HG03280 (cell line): ENCODE data around the gene PM20D1.

Experiments used
- ATAC-seq: cut with Tn5 transposase; IDR thresholded peaks from one replicate; pipeline ENCODE4 v1.9.1; 2021; ENCODE audit warnings: mild to moderate bottlenecking, moderate library complexity; ENCODE audit not compliant: unreplicated experiment

PM20D1 gene

DNA sequence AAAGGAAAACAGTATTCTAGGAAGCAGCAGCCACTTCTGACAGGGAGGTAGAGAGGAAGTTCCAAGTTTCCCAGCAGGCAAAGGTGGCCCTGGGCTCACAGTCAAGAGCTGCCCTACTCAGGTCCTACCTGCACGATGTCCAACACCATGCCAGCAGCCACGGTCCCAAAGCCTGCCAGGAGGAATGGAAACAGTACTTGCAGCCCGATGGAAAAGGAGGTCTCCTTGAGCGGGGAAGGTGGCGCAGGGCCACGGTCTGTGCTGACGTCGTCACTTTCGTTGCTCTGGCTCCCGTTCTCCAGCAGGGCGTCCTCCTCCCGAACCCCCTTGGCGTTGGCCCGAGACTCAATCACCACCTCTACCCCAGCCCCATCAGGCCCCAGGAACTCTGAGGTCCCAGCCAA, 40.0 kb downstream of the PM20D1 start:
- no peak for ATAC-seq

DNA sequence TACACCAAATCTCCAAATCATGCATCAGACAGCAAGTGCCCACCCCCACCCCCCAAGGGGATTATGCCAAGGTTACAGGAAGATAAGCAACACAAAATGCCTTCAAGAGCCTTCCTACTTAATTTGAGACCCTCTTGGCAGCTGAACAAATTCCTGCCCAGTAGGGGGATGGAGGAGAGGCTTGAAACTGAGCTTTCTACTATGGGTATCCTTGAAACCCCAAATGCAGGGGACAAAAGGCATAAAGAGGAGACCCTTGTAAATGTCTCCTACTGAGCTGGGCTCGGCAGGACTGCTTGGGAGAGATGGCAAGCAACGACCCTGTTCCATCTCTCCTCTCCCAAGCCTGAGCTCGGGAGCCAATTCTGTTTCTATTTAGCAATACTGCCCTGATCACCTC, 40.5 kb downstream of the PM20D1 start:
- ATAC-seq, result no peak

DNA sequence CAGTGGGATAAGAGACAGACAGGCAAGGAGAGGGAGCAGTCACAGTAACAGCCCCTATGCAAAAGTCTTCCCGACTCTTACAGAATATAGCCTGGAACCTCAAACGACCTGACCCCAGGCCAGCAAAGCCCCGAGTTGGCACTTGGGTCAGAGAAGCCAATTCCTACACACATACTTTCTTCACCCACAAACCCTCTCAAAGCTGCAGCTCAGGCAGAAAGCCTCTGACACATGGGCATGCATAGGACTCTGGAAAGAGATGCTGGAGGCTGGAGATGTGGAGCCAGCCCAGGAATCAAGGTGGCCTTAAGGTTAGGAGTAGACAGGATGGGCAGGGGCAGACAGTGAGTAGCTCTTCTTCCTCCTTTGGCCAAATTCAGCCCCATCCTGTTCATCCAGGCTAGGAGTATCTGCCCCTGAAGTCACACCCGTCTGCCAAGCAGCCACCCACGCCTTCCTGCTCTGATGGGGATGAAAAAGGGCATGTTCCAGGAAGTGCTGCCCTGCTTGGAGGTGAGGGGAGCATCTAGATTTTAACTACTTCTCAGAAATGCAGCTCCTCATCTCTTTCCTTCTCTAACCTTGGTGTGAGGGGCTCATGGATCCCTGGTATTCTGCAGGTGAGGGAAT, 44.7 kb downstream of the PM20D1 start:
- no peak for ATAC-seq

DNA sequence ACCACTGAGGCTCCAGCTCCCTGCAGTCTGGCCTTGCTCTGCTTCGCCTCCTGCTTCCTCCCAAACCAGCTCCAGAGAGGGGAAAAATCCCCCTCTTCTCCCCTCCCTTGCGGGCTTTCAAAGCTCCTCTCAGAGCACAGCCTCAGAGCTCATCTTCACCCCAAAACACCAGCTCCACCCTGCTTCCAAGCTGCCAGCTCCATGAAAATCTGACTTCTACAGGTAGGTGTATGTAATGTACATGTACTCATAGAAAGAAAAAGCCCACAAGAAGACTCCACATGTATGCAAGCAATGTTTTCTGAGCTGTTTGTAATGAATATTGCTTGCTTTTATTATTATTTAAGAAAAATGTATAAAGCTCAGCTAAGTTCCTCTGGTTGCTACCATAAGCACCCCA, 45.3 kb downstream of the PM20D1 start:
- no peak for ATAC-seq

DNA sequence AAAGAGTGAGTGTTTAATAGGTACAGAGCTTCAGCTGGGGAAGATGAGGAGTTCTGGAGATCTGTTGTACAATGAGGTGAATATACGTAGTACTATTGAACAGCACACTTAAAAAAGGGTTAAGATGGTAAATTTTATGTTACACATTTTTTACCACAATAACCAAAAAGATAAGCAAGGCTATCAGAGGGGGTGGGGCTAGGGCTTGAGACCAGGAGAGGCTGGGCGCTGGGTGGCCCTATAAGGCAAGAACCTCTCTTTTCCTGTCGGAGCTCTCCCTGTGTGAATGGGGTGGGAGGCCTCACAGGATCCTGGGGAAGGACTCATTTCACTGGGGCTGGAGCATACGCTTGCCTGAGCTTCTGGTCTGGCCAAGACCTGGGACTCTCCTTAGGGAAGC, 45.9 kb downstream of the PM20D1 start:
- no peak for ATAC-seq

DNA sequence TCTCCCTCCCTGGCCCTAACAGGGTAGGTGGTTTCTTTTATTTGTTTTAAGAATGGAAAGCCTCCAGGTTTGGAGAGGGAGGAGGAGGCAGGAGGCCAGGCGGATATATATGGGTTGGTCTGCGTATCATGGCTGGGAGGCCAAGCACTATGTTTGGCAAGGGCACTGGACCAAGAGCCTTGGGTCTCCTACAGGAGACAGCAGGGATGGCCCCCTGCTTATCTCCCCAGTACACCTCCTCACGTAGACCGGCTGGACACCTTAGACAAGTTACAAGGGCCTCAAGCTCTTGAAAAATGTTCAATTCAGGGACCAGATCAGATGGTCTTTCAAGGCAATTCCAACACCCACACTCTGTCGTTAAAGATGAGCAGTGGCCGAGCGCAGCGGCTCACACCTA, 47.9 kb downstream of the PM20D1 start:
- no peak for ATAC-seq

DNA sequence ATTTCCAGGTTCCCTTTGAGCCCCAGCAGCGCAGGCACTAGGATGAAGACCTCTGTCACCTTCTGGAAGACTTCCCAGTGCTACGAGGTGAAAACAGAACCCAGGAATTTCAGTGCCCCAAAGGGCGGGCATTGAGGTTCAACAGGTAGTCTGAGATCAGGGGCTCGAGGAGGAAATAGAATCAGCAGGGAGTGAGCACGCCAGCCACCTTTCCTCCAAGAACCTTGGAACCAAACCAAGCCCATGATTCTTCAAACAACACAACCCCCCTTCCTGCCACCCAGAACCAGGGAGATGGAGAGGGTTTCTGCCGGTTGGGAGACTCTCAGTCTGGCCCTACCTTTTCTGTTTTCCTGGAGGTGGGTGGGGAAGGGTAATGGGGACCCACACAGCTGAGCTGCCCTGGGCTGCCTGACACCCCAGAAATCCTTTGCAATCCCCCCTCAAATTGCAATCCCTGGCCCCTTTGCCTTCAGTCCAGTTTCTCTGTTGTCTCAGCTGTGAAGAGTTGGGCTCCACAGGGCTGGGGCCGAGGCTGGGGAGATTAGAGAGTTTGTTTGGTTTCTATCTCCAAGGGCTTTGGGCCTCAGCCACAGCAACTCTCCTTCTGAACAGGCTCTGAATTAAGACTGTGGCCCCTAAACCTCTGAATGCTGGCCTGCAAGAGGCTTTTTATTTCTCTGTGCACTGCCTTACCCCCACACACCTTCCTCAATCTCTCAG, 48.8 kb downstream of the PM20D1 start:
- no peak for ATAC-seq

DNA sequence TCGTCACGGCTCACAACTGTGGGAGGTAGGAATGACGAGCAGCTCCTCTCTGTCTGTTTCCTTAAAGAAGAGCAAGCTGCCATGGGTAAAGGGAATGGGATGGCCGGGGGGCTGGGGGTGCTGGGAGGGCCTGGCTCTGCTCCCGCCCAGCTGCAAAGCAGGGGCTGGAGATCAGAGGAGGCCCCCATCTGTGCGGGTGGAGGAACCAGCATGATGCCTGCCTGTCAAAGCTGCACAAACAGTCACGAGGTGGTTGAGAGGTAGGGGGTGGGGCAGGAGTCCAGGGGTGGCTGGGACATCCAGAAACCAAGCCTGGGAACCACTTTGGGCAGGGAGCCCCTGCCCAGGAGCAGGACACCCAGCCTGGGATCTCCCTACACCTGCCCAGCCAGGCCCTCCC, 49.5 kb downstream of the PM20D1 start:
- no peak for ATAC-seq

DNA sequence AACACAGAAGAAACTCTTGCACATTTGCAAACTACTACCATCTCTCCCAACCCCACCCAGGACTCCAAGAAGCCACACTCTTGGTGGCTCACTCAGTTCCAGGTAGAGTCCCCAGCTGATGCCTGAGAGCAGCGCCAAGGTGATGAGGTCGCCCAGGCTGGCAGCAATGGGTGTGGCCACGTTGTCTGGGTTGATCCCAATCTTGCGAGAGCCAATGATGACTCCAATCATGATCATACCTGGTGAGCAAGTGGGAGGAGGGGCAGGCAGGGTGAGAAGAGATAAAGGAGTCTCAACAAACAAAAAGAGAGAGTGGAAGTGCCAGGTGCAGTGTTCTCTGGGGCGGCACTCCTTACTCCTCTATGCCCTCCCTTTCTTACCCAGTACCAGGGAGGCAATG, 51.4 kb downstream of the PM20D1 start:
- no peak for ATAC-seq

DNA sequence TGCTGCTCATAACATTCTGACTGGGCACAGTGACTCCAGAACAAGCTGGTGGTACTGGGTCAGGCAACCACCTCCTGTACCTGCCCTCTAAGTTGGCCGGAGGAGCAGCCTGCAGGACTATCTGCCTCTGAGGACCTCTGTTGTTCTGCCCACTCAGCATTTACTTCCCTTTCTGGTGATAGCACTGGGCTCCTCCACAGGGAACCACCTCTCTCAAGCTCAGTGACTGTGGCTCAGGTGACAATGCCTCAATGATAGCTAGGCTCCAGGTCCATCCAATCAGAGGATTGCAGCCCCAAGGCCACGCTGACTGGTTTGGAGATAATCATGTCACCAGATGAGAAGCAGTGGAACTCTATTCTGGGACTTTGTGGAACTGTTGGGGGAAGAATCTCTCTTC, 52.8 kb downstream of the PM20D1 start:
- no peak for ATAC-seq

DNA sequence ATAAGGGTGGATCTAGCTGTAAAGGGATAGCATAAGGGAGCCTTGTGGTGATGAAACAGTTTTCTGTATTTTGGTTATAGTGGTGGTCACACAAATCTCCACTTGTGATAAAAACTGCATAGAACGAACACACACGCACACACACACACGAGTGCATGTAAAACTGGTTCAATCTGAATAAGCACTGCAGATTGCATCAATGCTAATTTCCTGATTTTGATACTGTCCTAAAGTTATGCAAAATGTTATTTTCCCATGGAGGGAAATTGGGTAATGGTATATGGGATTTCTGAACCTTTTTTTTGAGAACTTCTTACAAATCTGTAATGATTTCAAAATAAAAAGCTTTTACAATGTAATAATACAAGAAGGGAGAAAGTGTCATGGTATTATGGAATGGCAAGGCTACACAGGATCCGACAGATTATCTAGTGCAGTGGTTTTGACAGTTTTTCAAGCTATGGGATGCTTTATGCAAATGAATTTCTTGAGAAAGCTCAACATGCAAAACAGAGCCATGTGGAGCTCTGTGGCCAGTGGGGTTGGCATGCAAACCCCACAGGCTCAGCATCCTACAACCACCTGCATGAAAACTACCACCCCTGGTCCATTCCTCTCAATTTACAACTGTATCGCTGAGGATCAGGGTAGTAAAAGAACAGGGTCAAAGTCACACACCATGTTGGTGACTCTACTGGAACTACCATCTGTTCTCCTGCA, 55.8 kb downstream of the PM20D1 start:
- no peak for ATAC-seq

DNA sequence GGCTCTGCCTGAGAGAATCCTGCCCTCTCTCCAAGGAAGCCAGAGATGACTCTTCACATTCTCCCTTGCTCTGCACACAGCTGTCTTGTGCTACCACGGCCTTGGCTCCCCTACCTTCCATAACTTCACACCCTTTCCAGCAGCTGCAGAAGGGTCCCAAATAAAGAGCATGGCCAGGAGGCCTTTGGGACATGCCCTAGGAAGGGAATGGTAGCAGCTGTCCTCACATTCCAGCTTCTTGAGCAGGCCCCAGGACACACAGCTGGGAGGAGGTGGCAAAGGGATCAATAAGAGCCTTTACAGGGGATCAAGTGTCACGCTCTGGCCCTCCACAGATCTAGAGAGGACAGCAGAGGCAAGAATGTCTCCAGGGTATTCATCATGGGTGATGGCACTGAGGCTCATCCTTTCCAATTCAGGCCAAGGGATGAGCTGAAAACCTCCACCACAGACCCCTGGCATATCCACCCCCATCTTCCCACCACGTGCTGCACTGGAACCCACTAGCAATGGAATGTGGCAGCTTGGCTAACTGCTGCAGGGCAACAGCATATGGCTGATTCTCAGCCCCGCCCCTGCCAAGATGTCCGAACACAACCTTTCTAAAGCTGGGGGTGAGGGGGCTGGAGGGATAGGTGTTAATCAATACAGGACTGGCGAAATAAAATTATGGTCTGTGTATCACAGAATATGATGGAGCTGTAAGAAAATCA, 56.8 kb downstream of the PM20D1 start:
- ATAC-seq, result no peak

DNA sequence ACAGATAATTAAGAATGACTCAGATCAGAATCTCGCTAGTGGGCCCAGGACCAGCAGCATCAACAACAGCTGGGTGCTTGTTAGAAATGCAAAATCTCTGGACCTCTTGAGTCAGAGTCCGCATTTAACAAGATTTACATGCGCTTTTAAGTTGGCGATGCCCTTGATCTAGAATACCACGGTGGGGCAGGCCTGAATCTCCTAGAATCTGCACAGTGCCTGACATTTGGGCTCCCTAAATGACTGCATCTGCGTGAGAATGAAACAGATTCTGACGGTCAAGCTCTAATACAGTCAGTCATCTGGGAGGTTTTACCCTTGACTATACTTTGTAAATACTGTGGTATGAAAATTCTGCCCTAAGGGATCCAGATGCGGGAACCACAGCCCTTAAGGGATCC, 57.5 kb downstream of the PM20D1 start:
- no peak for ATAC-seq

DNA sequence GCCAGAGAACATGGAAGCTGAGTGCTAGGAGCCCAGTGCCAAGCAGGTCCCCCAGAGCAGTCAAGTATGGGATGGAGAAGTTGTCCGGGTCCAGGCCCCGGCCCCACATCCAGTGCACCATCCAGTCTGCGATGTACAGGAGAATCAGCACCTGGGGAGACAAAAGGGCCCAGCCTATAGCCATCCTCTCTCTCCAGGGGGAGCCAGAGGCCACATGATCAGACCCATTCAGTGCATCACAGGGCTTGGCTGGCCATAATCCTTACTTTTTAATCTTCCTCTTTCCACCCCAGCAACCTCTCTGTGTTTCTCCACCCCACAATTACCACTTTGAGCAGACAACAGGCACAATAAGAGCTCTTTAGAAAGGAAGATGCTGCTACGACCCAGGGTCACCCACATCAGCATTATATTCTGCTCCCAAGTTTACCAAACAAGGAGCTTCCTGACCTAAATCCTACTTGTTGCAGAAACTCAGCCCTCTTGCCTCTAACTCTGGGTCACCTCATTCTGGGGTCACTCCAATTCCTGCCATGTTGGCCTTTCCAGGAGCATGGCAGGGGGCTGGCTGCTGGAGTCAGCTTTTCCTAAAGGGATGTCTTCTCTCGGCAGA, 58.3 kb downstream of the PM20D1 start:
- no peak for ATAC-seq

DNA sequence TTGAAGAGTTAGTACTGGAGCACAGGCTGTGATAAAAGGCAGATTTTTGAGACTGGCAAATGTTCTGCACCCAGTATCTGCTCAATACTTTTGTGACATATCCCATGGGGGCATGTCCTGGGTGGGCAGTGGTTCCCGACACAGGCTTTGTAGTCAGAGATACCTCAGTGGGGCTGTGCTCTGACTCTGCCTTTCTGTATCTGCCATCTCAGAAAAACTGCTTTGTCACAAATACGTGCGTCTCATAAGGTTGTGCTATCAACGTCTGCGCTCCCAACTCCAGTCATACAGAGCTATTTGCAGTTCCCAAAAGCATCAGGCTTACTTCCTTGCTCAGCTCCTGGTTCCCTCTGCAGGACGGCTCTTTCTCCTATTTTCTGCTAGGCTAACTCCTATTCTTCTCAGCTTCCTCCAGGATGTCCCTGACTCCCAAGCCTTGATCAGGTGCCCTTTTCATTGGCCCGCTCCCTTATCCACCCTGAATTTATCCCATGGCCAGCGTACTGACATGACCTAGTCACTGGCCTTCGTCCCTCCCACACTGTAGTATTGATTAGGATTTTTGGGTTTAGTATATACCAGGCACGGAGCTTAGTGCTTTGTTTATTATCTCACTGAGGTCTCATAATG, 62.5 kb downstream of the PM20D1 start:
- no peak for ATAC-seq

DNA sequence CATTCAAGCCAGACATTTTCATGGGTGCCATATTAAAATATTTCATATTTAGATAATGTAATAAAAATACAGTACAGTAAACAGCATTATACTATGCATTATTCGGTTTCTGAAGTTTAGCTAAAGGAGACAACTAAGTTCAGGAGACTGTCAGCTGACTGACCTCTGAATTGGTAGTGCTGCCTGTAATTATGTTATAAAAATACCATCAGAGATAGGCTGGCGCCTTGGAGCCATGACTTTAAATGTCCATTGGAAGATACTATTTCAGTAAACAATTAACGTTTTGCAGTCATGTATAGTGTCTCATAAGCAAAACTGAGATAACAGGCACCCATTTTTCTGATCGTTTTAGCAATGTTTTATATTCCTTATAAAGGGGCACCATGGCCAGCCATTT, 63.3 kb downstream of the PM20D1 start:
- no peak for ATAC-seq

DNA sequence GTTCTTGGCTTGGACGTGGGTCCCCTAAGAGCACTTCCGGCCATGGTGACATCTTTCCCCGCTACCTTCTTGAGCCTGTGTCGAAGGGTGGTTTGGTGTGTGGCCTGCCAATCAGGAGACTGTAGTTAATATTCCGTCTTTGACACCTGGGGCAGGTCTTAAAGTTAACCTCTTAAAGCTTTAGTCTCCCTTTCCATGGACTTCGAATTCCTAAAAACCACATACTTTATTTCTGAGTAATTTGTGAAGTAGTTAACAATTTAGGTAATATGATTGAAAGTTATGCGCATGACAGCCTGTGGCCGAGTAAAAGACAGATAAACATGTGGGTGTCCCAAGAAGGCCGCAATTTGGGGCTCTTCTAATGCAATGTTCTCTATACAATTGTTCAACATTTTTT, 64.5 kb downstream of the PM20D1 start:
- no peak for ATAC-seq

DNA sequence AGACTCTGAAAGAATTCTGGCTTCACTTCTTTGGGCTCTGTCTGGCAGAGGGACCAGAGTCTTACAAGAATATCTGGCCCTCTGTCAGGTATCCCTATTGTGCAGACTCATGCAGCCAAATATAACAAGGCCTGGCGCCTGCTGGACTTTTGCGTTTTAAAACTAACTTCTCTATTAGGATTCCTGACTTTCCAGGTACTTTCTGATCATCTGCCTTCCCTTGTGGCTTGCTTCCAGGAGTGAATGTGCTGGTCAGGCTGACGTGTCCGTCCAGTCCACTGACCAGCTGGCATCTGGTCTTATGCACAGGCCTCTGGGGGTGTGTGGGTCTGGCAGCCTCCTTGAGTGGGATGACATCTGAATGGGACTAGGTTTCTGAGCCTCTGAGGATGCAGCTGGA, 66.0 kb downstream of the PM20D1 start:
- no peak for ATAC-seq

DNA sequence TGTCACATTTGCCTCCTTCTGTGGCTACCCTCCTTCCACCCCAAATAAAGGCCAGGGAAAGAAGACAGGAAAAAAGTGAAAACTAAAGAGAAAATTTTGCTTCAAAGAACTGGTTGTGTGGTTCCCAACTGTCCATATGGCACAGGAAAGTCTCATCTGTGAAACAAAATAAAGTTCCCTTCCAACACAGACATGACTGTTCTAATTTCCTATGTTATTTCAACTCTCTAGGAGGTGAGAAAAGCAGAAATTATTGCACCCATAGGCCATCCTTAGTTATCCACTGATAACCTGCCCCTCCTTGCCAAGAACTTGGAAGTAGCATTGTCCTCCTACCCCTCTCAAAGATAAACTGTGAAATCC, 66.5 kb downstream of the PM20D1 start:
- no peak for ATAC-seq

DNA sequence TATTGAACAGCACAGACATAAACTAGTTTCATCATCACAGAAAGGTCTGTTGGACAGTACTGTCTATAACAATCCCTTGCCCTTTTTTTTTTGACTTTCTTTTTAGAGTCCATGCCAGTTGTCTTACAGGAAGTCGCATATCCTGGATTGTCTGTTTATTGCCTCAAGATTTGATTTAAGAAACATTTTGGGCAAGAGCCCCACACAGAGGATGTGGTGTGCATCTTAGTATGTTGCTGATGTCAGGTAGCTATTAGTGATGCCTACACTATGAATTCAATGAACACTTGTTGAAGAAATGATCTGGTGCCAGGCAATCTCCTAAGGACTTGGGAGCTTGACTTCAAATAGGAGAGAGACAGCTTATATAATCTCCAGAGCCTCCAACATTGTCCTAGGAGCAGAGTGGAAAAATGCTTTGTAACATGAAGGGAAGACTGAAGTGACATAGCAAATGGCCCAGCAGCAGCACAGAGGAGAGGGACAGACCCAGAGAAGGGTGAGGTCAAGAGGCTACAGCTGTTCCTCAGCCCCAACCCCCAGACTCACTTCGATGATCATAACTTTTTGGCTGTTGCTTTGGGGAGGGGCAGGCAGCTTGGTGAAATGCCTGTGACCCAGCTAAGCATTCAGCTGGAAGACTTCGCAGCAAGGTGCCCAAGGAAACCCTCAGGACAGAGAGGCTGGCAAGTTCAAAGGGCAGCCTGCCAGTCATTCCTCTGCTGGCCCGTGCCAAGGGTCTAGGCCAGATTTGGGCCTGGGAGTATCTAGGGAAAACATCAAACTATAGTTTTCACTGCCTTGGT, 67.1 kb downstream of the PM20D1 start:
- ATAC-seq, result no peak
